CD14-positive monocyte (primary cell): ENCODE measurements around the gene CGN. TPM values are rescaled to one million over a fixed set of nuclear protein-coding genes. Genes with fewer than 3 reads are reported as not detected.

Source experiments
- DNase-seq, 3 donors: peaks; one replicate each; pipeline ENCODE4 v3.0.0-alpha.2; 2011 to 2022
- H2AFZ ChIP-seq: 2 replicates; pipeline ENCODE4 v1.6.0; 2012; ENCODE audit warnings: mild to moderate bottlenecking, low read depth, low read length, inconsistent platforms; ENCODE audit not compliant: insufficient read depth, poor library complexity, severe bottlenecking
- H3K27ac ChIP-seq, 2 donors: 1 replicate in 1 of 2; 2 replicates in 1 of 2; pipeline ENCODE4 v1.5.1; 2012 to 2013; ENCODE audit warnings: low read length in 2 of 2, control low read depth in 1 of 2, inconsistent platforms in 1 of 2, low read depth in 1 of 2, mild to moderate bottlenecking in 1 of 2
- H3K27me3 ChIP-seq, 2 donors: one replicate each; pipeline versions ENCODE4 v1.6.0 to v1.6.1; 2011 to 2013; ENCODE audit warnings: low read length in 2 of 2; ENCODE audit not compliant: control insufficient read depth in 2 of 2, insufficient read depth in 2 of 2
- H3K36me3 ChIP-seq, 2 donors: replicated peaks in 1 of 2; 1 replicate in 1 of 2; 2 replicates in 1 of 2; pipeline versions ENCODE4 v1.5.1 to v1.6.1; 2012 to 2013; ENCODE audit warnings: low read length in 2 of 2, control low read depth in 1 of 2, inconsistent platforms in 1 of 2, mild to moderate bottlenecking in 1 of 2; ENCODE audit not compliant: insufficient read depth in 2 of 2, control insufficient read depth in 1 of 2
- H3K4me1 ChIP-seq, 2 donors: 1 replicate in 1 of 2; 2 replicates in 1 of 2; pipeline versions ENCODE4 v1.5.1 to v1.6.1; 2012 to 2013; ENCODE audit warnings: low read length in 2 of 2, control low read depth in 1 of 2, inconsistent platforms in 1 of 2, mild to moderate bottlenecking in 1 of 2, moderate library complexity in 1 of 2; ENCODE audit not compliant: insufficient read depth in 2 of 2, control insufficient read depth in 1 of 2
- H3K4me2 ChIP-seq: replicated peaks from 2 replicates; pipeline ENCODE3; 2012; ENCODE audit warnings: low read length, moderate library complexity, mild to moderate bottlenecking; ENCODE audit not compliant: poor library complexity, severe bottlenecking; ENCODE audit errors: extremely low read depth
- H3K4me3 ChIP-seq, 3 experiments: fragments of 200-600 bp in 1 of 3; sonication (generic) in 1 of 3; replicated peaks in 1 of 3; 1 replicate in 2 of 3; 2 replicates in 1 of 3; pipeline ENCODE4 v1.5.1; 2011 to 2013; ENCODE audit warnings: low read length in 3 of 3, mild to moderate bottlenecking in 3 of 3, control low read depth in 2 of 3, low read depth in 2 of 3, inconsistent platforms in 1 of 3, moderate library complexity in 1 of 3
- H3K79me2 ChIP-seq: 2 replicates; pipeline ENCODE4 v1.6.0; 2012; ENCODE audit warnings: mild to moderate bottlenecking, control low read depth, inconsistent platforms, low read length, moderate library complexity; ENCODE audit not compliant: insufficient read depth
- H3K9ac ChIP-seq: 2 replicates; pipeline ENCODE4 v1.6.0; 2017; ENCODE audit warnings: low read length, mild to moderate bottlenecking; ENCODE audit not compliant: insufficient read depth, poor library complexity, severe bottlenecking
- H3K9me3 ChIP-seq, 2 donors: replicated peaks in 1 of 2; 1 replicate in 1 of 2; 2 replicates in 1 of 2; pipeline versions ENCODE4 v1.5.1 to v1.6.1; 2012 to 2013; ENCODE audit warnings: low read length in 2 of 2, control low read depth in 1 of 2; ENCODE audit not compliant: control insufficient read depth in 1 of 2, insufficient read depth in 1 of 2
- H4K20me1 ChIP-seq: 2 replicates; pipeline ENCODE4 v1.6.0; 2012; ENCODE audit warnings: mild to moderate bottlenecking, low read length, control low read depth, moderate library complexity; ENCODE audit not compliant: insufficient read depth
- H3K27ac Mint-ChIP-seq, 7 donors: one replicate each; pipeline ENCODE4 v1.8.0; 2020; ENCODE audit warnings: mild to moderate bottlenecking in 7 of 7, mixed read lengths in 7 of 7, moderate library complexity in 6 of 7, inconsistent platforms in 2 of 7
- H3K27me3 Mint-ChIP-seq, 3 donors: one replicate each; pipeline ENCODE4 v1.8.0; 2021 to 2022; ENCODE audit warnings: low read depth in 3 of 3, mild to moderate bottlenecking in 3 of 3, mixed read lengths in 3 of 3, moderate library complexity in 3 of 3, inconsistent platforms in 1 of 3
- H3K36me3 Mint-ChIP-seq, 2 donors: one replicate each; pipeline ENCODE4 v1.8.0; 2020; ENCODE audit warnings: mixed read lengths in 2 of 2, inconsistent platforms in 1 of 2, mild to moderate bottlenecking in 1 of 2
- H3K4me1 Mint-ChIP-seq: one replicate; pipeline ENCODE4 v1.8.0; 2020; ENCODE audit warnings: mild to moderate bottlenecking, mixed read lengths
- H3K4me3 Mint-ChIP-seq, 2 donors: one replicate each; pipeline ENCODE4 v1.8.0; 2020; ENCODE audit warnings: mild to moderate bottlenecking in 2 of 2, mixed read lengths in 2 of 2, moderate library complexity in 1 of 2
- H3K9me3 Mint-ChIP-seq, 7 donors: one replicate each; pipeline ENCODE4 v1.8.0; 2020 to 2022; ENCODE audit warnings: mixed read lengths in 7 of 7, mild to moderate bottlenecking in 6 of 7, moderate library complexity in 6 of 7, inconsistent platforms in 2 of 7
- CTCF ChIP-seq: fragments of 200-600 bp; IDR thresholded peaks from one replicate; pipeline ENCODE4 v1.8.0; 2022; ENCODE audit warnings: antibody characterized with exemption, mild to moderate bottlenecking
- WGBS: methylation state at CpG from one replicate; pipeline ENCODE4 v1.1.5; 2013; ENCODE audit warnings: missing lambda C conversion rate; ENCODE audit not compliant: insufficient coverage; 5-methylcytosine and 5-hydroxymethylcytosine counted together
- intact Hi-C, 2 donors: fragments of 100-400 bp; cut with micrococcal nuclease; formaldehyde crosslinking; loops; one replicate each; pipeline versions ENCODE4 v1.15.0 to v1.15.1; 2023
- polyA plus RNA-seq, 3 donors: library from polyadenylated mRNA; depleted of rRNA in 1 of 3; unstranded in 2 of 3; stranded (reverse) in 1 of 3; fragments of 300-500 nt in 2 of 3; fragments of >200 nt in 1 of 3; fragmentation: Illumina TruSeq in 2 of 3; gene quantifications; 1 replicate in 2 of 3; 2 replicates in 1 of 3; pipeline ENCODE4 v1.2.3, GENCODE V29; 2012 to 2021

The CGN gene
- polyA plus RNA-seq, 3 donors = not detected

DNA sequence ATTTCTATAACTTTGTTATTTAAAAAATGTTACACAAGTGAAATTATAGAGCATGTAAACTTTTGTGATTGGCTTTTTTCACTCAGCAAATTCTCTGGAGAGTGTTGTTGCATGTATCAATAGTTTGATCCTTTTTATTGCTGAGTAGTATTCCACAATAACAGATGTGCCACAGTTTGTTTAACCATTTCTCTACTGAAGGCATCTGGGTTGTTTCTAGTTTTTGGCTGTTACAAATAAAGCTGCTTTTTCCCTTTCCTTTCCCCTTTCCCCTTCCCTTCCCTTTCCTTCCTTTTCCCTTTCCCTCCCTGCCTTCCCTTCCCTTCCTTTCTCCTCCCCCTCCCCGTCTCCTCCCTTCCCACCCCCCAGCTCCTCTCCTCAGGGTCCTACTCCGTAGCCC is 44.9 kb downstream of the CGN start:
- Histone ChIP-seq H4K20me1 (no peaks in the 10 kb centered on the region), H3K27me3 (no peaks in the 10 kb centered on the region), H3K79me2 (no peaks in the 10 kb centered on the region), H3K4me3 (no peak overlapping the region), H3K9ac (no peak overlapping the region), H3K36me3 (no peaks in the 10 kb centered on the region), H3K27ac (no peak overlapping the region), H2AFZ (no peak overlapping the region), H3K4me1 (peaks cover 8 to 10% of the 10 kb centered on the region in 2 donors), H3K4me2 (no peak overlapping the region), H3K9me3 (no peaks in the 10 kb centered on the region)
- DNase-seq = no peak
- Mint-ChIP-seq H3K27ac (peak overlapping the region in 1 of 7 donors; percentile 35), H3K9me3 (no peaks in the 10 kb centered on the region), H3K4me3 (no peak overlapping the region), H3K4me1 (peaks cover 13% of the 10 kb centered on the region), H3K36me3 (no peaks in the 10 kb centered on the region), H3K27me3 (peaks cover 2 to 5% (median 4%) of the 10 kb centered on the region in 3 donors)
- intact Hi-C loops = no loop called here
- TF ChIP-seq CTCF = no peak
- no CpG with 5 or more reads among the region's 2 CpGs for WGBS

- Histone ChIP-seq H4K20me1 (no peaks in the 10 kb centered on the region), H3K36me3 (no peaks in the 10 kb centered on the region), H3K9me3 (no peaks in the 10 kb centered on the region), H3K4me2 (no peak overlapping the region), H3K4me3 (no peak overlapping the region), H3K27ac (no peak overlapping the region), H3K4me1 (peaks cover 8 to 10% of the 10 kb centered on the region in 2 donors), H3K79me2 (no peaks in the 10 kb centered on the region), H2AFZ (no peak overlapping the region), H3K9ac (no peak overlapping the region), H3K27me3 (no peaks in the 10 kb centered on the region)
- peaks cover 3 to 5% of the 10 kb centered on the region in 2 donors for H3K36me3 Mint-ChIP-seq
- peaks cover 1 to 5% (median 4%) of the 10 kb centered on the region in 3 donors for H3K27me3 Mint-ChIP-seq
- intact Hi-C loops = no loop called here
- WGBS = no CpG with 5 or more reads among the region's 1 CpG
- no peaks in the 10 kb centered on the region for H3K9me3 Mint-ChIP-seq
- peaks cover 18% of the 10 kb centered on the region for H3K4me1 Mint-ChIP-seq
- TF ChIP-seq CTCF = no peak
- no peak for DNase-seq
- H3K4me3 Mint-ChIP-seq = no peak overlapping the region
- no peak overlapping the region for H3K27ac Mint-ChIP-seq
These were observed 51.5 kb downstream of the CGN start for GRCh38 chr1:151562661-151563060.
